ENCODE results near the gene NHEJ1.
A peak's percentile ranks its signal among the peaks of the same experiment; 100 is the strongest.

Gene NHEJ1

GRCh38 chr2:219090436-219091299 lies 69.9 kb downstream of the NHEJ1 start:
- H3K4me3 ChIP-seq (ENCODE audit: low read depth, low read length) = no peak overlapping the region

GRCh38 chr2:219089330-219089729 lies 71.3 kb downstream of the NHEJ1 start:
- no peak overlapping the region for H3K4me3 ChIP-seq (ENCODE audit: low read depth, low read length)

- H3K4me3 ChIP-seq (ENCODE audit: low read depth, low read length) = no peak overlapping the region
These were observed 72.8 kb downstream of the NHEJ1 start for GRCh38 chr2:219087848-219088247.

GRCh38 chr2:219087361-219087760 lies 73.3 kb downstream of the NHEJ1 start:
- no peak overlapping the region for H3K4me3 ChIP-seq (ENCODE audit: low read depth, low read length)

GRCh38 chr2:219086196-219086595 lies 74.4 kb downstream of the NHEJ1 start:
- no peak overlapping the region for H3K4me3 ChIP-seq (ENCODE audit: low read depth, low read length)

GRCh38 chr2:219084791-219085190 lies 75.8 kb downstream of the NHEJ1 start:
- H3K4me3 ChIP-seq (ENCODE audit: low read depth, low read length) = no peak overlapping the region

GRCh38 chr2:219082332-219082958 lies 78.2 kb downstream of the NHEJ1 start:
- H3K4me3 ChIP-seq (ENCODE audit: low read depth, low read length) = no peak overlapping the region

GRCh38 chr2:219081701-219082331 lies 78.8 kb downstream of the NHEJ1 start:
- no peak overlapping the region for H3K4me3 ChIP-seq (ENCODE audit: low read depth, low read length)

- H3K4me3 ChIP-seq (ENCODE audit: low read depth, low read length) = no peak overlapping the region
These were observed 79.5 kb downstream of the NHEJ1 start for GRCh38 chr2:219081096-219081495.

- no peak overlapping the region for H3K4me3 ChIP-seq (ENCODE audit: low read depth, low read length)
These were observed 81.2 kb downstream of the NHEJ1 start for GRCh38 chr2:219079417-219079816.

GRCh38 chr2:219078951-219079350 lies 81.7 kb downstream of the NHEJ1 start:
- H3K4me3 ChIP-seq (ENCODE audit: low read depth, low read length) = no peak overlapping the region

- no peak overlapping the region for H3K4me3 ChIP-seq (ENCODE audit: low read depth, low read length)
These were observed 82.5 kb downstream of the NHEJ1 start for GRCh38 chr2:219078126-219078525.

- H3K4me3 ChIP-seq (ENCODE audit: low read depth, low read length) = no peak overlapping the region
These were observed 84.4 kb downstream of the NHEJ1 start for GRCh38 chr2:219076253-219076652.

- no peak overlapping the region for H3K4me3 ChIP-seq (ENCODE audit: low read depth, low read length)
These were observed 87.0 kb downstream of the NHEJ1 start for GRCh38 chr2:219073413-219074129.

- H3K4me3 ChIP-seq (ENCODE audit: low read depth, low read length) = no peak overlapping the region
These were observed 87.8 kb downstream of the NHEJ1 start for GRCh38 chr2:219072741-219073250.

GRCh38 chr2:219071131-219071816 lies 89.3 kb downstream of the NHEJ1 start:
- no peak overlapping the region for H3K4me3 ChIP-seq (ENCODE audit: low read depth, low read length)

- no peak overlapping the region for H3K4me3 ChIP-seq (ENCODE audit: low read depth, low read length)
These were observed 95.1 kb downstream of the NHEJ1 start for GRCh38 chr2:219065484-219065883.

- no peak overlapping the region for H3K4me3 ChIP-seq (ENCODE audit: low read depth, low read length)
These were observed 98.5 kb downstream of the NHEJ1 start for GRCh38 chr2:219062081-219062480.

- peak within 1 kb of the TSS; percentile 24 for H3K4me3 ChIP-seq (ENCODE audit: low read depth, low read length)
These were observed 99.5 kb downstream of the NHEJ1 start, which contains the start of gene IHH for GRCh38 chr2:219060821-219061791. TSS of gene IHH (minus strand) at chr2:219060921. CDS start at chr2:219060467, 454 bp downstream.

Data from iPS-11a (cell line).